Muscle layer of duodenum (tissue), 2 donors: Measurements from ENCODE around the gene COLEC12.
"Not testable (repeated sequence)": the region's sequence is repeated elsewhere in the genome, so short reads cannot be mapped to it uniquely, and the experiment has no call there.

Source experiments
- H3K27ac ChIP-seq: one replicate; pipeline ENCODE4 v1.7.0; 2013; ENCODE audit warnings: mild to moderate bottlenecking, low read length
- H3K27me3 ChIP-seq: one replicate; pipeline ENCODE4 v1.7.0; 2013; ENCODE audit warnings: low read depth, mild to moderate bottlenecking, control low read depth, low read length
- H3K36me3 ChIP-seq, 2 donors: one replicate each; pipeline ENCODE4 v1.7.0; 2013; ENCODE audit warnings: low read length in 2 of 2, control low read depth in 1 of 2, mild to moderate bottlenecking in 1 of 2; ENCODE audit not compliant: insufficient read depth in 2 of 2, control insufficient read depth in 1 of 2
- H3K4me1 ChIP-seq, 2 donors: one replicate each; pipeline ENCODE4 v1.7.0; 2013; ENCODE audit warnings: low read length in 2 of 2, mild to moderate bottlenecking in 2 of 2, control low read depth in 1 of 2, moderate library complexity in 1 of 2; ENCODE audit not compliant: insufficient read depth in 2 of 2, control insufficient read depth in 1 of 2
- H3K4me3 ChIP-seq, 2 donors: one replicate each; pipeline ENCODE4 v1.7.0; 2013; ENCODE audit warnings: low read length in 2 of 2, low read depth in 1 of 2, mild to moderate bottlenecking in 1 of 2
- H3K9me3 ChIP-seq, 2 donors: one replicate each; pipeline ENCODE4 v1.7.0; 2013; ENCODE audit warnings: low read length in 2 of 2, control low read depth in 1 of 2, mild to moderate bottlenecking in 1 of 2; ENCODE audit not compliant: control insufficient read depth in 1 of 2
- donor health status: healthy.

Gene COLEC12

GRCh38 chr18:323253-323622 is 177.3 kb downstream of the COLEC12 start:
- no peak overlapping the region for H3K4me3 ChIP-seq
- H3K27me3 ChIP-seq: no peaks in the 10 kb centered on the region
- peaks cover 5 to 11% of the 10 kb centered on the region in 2 donors for H3K4me1 ChIP-seq
- no peaks in the 10 kb centered on the region for H3K36me3 ChIP-seq
- no peak overlapping the region for H3K27ac ChIP-seq
- no peaks in the 10 kb centered on the region for H3K9me3 ChIP-seq

- Histone ChIP-seq H3K27me3 (no peaks in the 10 kb centered on the region), H3K9me3 (no peaks in the 10 kb centered on the region), H3K4me1 (peaks cover 5 to 11% of the 10 kb centered on the region in 2 donors), H3K4me3 (no peak overlapping the region), H3K27ac (no peak overlapping the region), H3K36me3 (no peaks in the 10 kb centered on the region)
Measured at GRCh38 chr18:321865-322467, 178.5 kb downstream of the COLEC12 start.

GRCh38 chr18:320155-320554 is 180.3 kb downstream of the COLEC12 start:
- Histone ChIP-seq H3K27ac (no peak overlapping the region), H3K36me3 (no peaks in the 10 kb centered on the region), H3K27me3 (no peaks in the 10 kb centered on the region), H3K4me1 (peaks cover 5 to 11% of the 10 kb centered on the region in 2 donors), H3K9me3 (no peaks in the 10 kb centered on the region), H3K4me3 (no peak overlapping the region)

- Histone ChIP-seq H3K36me3 (no peaks in the 10 kb centered on the region), H3K4me1 (peaks cover 5 to 11% of the 10 kb centered on the region in 2 donors), H3K27me3 (no peaks in the 10 kb centered on the region), H3K4me3 (no peak overlapping the region), H3K27ac (no peak overlapping the region), H3K9me3 (no peaks in the 10 kb centered on the region)
Measured at GRCh38 chr18:319720-320119, 180.8 kb downstream of the COLEC12 start.

GRCh38 chr18:318791-319291 is 181.7 kb downstream of the COLEC12 start:
- Histone ChIP-seq H3K27me3 (no peaks in the 10 kb centered on the region), H3K36me3 (no peaks in the 10 kb centered on the region), H3K4me3 (no peak overlapping the region), H3K4me1 (peaks cover 5 to 11% of the 10 kb centered on the region in 2 donors), H3K27ac (no peak overlapping the region), H3K9me3 (no peaks in the 10 kb centered on the region)

GRCh38 chr18:317618-318017 is 182.9 kb downstream of the COLEC12 start:
- Histone ChIP-seq H3K27ac (no peak overlapping the region), H3K36me3 (no peaks in the 10 kb centered on the region), H3K27me3 (no peaks in the 10 kb centered on the region), H3K4me1 (peaks cover 5 to 10% of the 10 kb centered on the region in 2 donors), H3K9me3 (no peaks in the 10 kb centered on the region), H3K4me3 (no peak overlapping the region)

- no peak overlapping the region for H3K4me3 ChIP-seq
Measured at GRCh38 chr18:316393-316792, 184.1 kb downstream of the COLEC12 start.

GRCh38 chr18:313931-314330 is 186.6 kb downstream of the COLEC12 start:
- Histone ChIP-seq H3K4me3 (no peak overlapping the region), H3K27ac (no peak overlapping the region), H3K4me1 (no peaks in the 10 kb centered on the region), H3K36me3 (no peaks in the 10 kb centered on the region), H3K9me3 (no peaks in the 10 kb centered on the region), H3K27me3 (no peaks in the 10 kb centered on the region)

More at GRCh38 chr18:316393-316792, 184.1 kb downstream of the COLEC12 start:
- Histone ChIP-seq H3K36me3 (no peaks in the 10 kb centered on the region), H3K9me3 (no peaks in the 10 kb centered on the region), H3K27me3 (no peaks in the 10 kb centered on the region), H3K27ac (no peak overlapping the region), H3K4me1 (peaks cover 0 to under 1% of the 10 kb centered on the region in 2 donors)

- no peak overlapping the region for H3K4me3 ChIP-seq
- H3K27ac ChIP-seq: no peak overlapping the region
- H3K27me3 ChIP-seq: no peaks in the 10 kb centered on the region
- no peaks in the 10 kb centered on the region for H3K9me3 ChIP-seq
- H3K4me1 ChIP-seq: no peaks in the 10 kb centered on the region
- no peaks in the 10 kb centered on the region for H3K36me3 ChIP-seq
Measured at GRCh38 chr18:312415-312814, 188.1 kb downstream of the COLEC12 start.

GRCh38 chr18:310042-310441 is 190.5 kb downstream of the COLEC12 start:
- Histone ChIP-seq H3K36me3 (no peaks in the 10 kb centered on the region), H3K27me3 (no peaks in the 10 kb centered on the region), H3K9me3 (no peaks in the 10 kb centered on the region), H3K4me3 (no peak overlapping the region), H3K4me1 (no peaks in the 10 kb centered on the region), H3K27ac (no peak overlapping the region)

- not testable (repeated sequence) for H3K4me3 ChIP-seq, H3K9me3 ChIP-seq, H3K36me3 ChIP-seq, H3K27me3 ChIP-seq, H3K27ac ChIP-seq, H3K4me1 ChIP-seq
Measured at GRCh38 chr18:308086-308485, 192.4 kb downstream of the COLEC12 start.

- Histone ChIP-seq H3K36me3 (no peaks in the 10 kb centered on the region), H3K4me3 (no peak overlapping the region), H3K27ac (no peak overlapping the region), H3K9me3 (no peaks in the 10 kb centered on the region), H3K4me1 (no peaks in the 10 kb centered on the region), H3K27me3 (no peaks in the 10 kb centered on the region)
Measured at GRCh38 chr18:306608-307255, 193.8 kb downstream of the COLEC12 start.
